Fibroblast of the aortic adventitia (primary cell): ENCODE measurements around the gene CHST6. TPM values are rescaled to one million over a fixed set of nuclear protein-coding genes. Genes with fewer than 3 reads are reported as not detected.
A peak's percentile ranks its signal among the peaks of the same experiment; 100 is the strongest.

Experiments
- DNase-seq: peaks from one replicate; pipeline ENCODE4 v3.0.0-alpha.2; 2010; ENCODE audit warnings: low read depth
- H3K4me3 ChIP-seq: 2 replicates; pipeline ENCODE4 v1.5.1; 2011; ENCODE audit warnings: low read depth, mild to moderate bottlenecking, control low read depth, low read length, moderate library complexity
- total RNA-seq: library from RNA; depleted of rRNA; stranded (reverse); fragments of >200 nt; gene quantifications from 2 replicates; pipeline ENCODE4 v1.2.3, GENCODE V29; 2012; ENCODE audit warnings: low replicate concordance
- TF ChIP-seq, protein P1 (sequence below): IDR thresholded peaks from 2 replicates; pipeline ENCODE4 v1.5.1; 2011; ENCODE audit warnings: mild to moderate bottlenecking, low read length, control low read depth, inconsistent platforms; ENCODE audit not compliant: insufficient read depth

CHST6 gene
- total RNA-seq, 1 donor, result 0.27 TPM

DNA sequence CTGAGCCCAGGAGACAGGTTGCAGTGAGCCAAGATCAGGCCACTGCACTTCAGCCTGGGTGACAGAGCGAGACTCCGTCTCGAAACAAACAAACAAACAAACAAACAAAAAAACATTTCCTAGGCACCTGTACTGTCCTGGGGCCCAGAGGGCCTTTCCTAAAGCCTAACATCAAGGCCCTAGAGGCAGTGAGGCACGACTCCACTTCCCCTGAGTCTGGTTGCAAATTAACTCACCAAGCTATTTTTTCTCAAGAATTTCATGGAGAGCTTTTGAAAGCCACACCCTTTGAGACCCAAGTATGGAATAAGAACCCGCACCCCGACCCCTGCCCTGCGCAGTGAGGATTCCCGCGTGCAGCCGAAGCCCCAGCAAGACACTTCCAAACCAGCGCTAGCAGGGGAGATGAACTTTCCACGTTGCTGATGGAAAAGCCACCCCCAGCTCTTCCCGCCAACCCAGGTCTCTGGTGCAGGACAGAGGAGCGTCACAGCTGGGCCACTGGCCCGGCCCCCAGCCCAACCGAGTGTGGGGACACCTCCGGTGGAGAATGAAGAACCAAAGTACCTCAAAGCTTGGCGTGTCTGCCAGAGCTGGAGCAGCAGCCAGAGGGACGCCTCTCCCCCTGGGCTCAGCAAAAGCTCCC is 39.4 kb upstream of the CHST6 start:
- TF ChIP-seq, protein P1, sequence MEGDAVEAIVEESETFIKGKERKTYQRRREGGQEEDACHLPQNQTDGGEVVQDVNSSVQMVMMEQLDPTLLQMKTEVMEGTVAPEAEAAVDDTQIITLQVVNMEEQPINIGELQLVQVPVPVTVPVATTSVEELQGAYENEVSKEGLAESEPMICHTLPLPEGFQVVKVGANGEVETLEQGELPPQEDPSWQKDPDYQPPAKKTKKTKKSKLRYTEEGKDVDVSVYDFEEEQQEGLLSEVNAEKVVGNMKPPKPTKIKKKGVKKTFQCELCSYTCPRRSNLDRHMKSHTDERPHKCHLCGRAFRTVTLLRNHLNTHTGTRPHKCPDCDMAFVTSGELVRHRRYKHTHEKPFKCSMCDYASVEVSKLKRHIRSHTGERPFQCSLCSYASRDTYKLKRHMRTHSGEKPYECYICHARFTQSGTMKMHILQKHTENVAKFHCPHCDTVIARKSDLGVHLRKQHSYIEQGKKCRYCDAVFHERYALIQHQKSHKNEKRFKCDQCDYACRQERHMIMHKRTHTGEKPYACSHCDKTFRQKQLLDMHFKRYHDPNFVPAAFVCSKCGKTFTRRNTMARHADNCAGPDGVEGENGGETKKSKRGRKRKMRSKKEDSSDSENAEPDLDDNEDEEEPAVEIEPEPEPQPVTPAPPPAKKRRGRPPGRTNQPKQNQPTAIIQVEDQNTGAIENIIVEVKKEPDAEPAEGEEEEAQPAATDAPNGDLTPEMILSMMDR, result no peak
- no peak for DNase-seq
- H3K4me3 ChIP-seq, result no peak overlapping the region

DNA sequence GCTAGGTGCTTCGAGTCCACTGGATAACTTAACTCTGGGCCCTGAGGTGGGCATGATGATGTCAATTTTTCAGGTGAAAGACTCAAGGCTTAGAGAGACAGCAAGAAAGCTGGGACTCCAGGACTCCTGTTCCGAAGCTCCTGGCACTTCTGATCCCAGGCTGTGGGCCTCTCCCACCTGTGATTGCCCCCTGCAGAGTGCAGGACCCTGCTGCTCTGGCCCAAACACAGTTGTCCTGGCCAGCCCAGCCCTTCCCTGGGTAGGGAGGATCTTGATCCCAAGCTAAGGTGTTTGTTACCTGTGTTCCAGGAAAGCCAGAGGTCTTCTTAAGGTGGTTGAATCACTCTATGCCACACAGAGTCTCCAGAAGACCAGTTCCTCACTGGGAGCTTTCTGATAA is 37.5 kb upstream of the CHST6 start:
- no peak for DNase-seq
- TF ChIP-seq, protein P1, result no peak

DNA sequence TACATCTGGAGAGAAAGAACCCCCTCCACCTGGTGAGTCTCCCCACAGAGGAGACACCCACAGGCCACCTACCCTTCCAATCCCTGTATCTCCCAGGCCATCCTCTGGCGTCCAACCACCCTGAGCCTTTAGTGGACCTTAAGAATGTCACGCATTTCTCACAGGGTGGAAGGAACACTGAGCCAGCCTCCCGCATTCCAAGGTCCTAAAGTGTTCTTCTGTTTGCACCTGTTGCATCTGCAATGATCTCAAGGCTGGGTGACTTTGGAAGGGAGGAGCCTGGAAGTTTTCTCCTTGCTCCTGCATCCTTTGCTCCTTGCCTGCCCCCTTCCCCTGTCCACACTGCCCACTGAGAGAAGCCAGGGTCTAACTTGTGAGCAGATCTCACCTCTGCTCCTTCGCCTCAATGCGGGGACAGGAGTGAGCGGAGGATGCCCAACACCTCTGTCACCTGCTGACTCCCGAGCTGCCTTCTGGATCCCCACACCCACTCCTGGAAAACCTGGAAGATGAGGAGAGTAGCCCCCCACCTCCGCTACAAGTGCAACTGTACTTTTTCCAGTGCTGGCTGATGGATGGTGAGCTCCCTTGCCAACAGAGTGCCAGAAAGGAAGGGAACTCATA is 37.0 kb upstream of the CHST6 start:
- TF ChIP-seq, protein P1, result no peak
- no peak for DNase-seq
- no peak overlapping the region for H3K4me3 ChIP-seq

More for the DNA sequence above, 37.5 kb upstream of the CHST6 start:
- no peak overlapping the region for H3K4me3 ChIP-seq

DNA sequence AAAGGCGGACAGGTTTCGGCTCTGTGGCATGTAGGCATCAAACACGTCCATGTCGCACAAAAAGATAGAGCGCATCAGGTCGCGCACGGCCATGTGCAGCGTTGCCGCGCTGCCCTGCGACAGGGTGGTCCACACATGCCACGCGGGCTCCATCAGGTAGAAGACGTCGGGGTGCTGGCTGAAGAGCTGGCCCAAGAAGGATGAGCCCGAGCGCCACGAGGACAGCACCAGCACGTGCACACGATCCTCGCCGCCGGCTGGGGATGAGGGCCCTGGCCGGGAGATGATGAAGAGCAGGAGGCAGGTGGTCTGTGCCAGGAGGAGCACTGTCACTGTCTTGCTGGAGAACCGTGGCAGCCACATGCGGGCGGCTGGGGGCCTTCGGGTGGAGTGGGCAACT is 34.7 kb upstream of the CHST6 start:
- H3K4me3 ChIP-seq, result no peak overlapping the region
- TF ChIP-seq, protein P1, result no peak
- DNase-seq, result no peak

DNA sequence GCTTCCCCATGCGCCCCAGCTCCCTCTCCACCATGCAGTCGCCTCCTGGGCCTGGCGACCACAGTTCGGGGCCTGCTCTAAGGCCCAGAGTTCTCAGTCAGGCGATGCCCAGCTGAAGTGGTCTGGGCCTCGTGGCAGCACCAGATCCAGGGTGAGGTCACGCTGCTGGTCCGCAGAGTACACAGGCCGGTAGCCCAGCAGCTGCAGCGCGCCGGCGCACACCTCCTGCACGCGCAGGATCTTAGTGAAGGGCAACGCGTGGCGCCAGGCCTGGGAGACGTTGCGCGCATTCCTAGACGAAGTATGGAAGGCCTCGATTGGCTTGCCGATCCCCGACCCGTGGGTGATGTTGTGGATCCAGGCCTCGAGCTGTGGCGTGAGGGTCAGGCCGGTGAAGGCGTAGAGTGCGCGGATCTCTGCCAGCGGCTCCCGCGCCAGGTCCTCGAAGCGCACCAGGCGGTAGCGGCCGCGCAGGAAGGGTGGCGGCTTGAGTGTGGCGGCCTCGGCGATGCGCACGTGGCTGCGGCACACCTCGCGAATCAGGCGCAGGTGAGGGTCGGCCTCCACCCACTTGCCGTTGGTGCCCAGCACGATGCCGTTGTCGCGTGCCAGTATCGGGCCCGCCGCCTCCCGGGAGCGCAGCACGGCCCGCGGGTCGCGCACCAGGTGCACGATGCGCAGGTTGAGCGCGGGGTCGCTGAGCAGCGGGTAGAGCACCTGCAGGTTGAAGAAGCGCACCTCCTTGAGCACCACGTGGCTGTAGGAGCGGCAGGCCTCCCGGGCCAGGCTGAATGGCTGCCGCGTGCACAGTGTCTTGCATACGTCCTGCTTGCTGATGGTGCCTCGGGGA is 34.0 kb upstream of the CHST6 start:
- DNase-seq, result no peak
- TF ChIP-seq, protein P1, result no peak
- no peak overlapping the region for H3K4me3 ChIP-seq

DNA sequence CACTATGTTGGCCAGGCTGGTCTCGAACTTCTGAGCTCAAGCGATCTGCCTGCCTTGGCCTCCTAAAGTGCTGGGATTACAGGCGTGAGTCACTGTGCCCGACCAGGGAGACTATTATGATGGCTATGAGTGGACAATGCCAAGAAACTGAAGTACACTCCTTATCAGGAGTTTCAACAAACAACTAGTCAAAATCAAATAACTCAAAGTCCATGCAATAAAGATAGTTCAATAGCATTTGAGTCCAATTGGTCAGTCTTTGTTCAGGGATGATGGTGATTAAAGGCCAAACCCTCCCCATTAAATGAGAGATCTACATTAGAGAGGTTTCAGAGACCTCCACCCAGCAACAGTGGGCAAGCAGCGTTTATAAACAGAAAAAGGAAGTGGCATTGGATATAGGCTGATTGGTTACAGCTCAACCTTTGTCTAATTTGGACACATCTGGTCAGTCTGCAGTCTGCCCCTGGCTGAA is 32.6 kb upstream of the CHST6 start:
- no peak overlapping the region for H3K4me3 ChIP-seq
- TF ChIP-seq, protein P1, result no peak
- DNase-seq, result peak; percentile 19
